Sigmoid colon (tissue), 4 donors: Measurements from ENCODE around the gene CCDC85C.

ENCODE experiments used
- EP300 ChIP-seq, 4 donors: sonication (generic); formaldehyde crosslinking; IDR thresholded peaks; one replicate each; pipeline ENCODE4 v1.6.1; 2017; ENCODE audit warnings: antibody characterized with exemption in 4 of 4
- POLR2A ChIP-seq, 2 donors: fragments of 450-650 bp; IDR thresholded peaks; one replicate each; pipeline ENCODE4 v1.6.1; 2016; ENCODE audit warnings: antibody characterized with exemption in 2 of 2, mild to moderate bottlenecking in 2 of 2, moderate library complexity in 2 of 2
- POLR2AphosphoS5 ChIP-seq, 4 donors: sonication (generic); formaldehyde crosslinking; IDR thresholded peaks; one replicate each; pipeline ENCODE4 v1.6.1; 2017; ENCODE audit warnings: antibody characterized with exemption in 4 of 4
- TF ChIP-seq, protein P1 (sequence below), 4 experiments: fragments of 450-650 bp in 3 of 4; fragments of 200-600 bp in 1 of 4; IDR thresholded peaks; one replicate each; pipeline ENCODE4 v1.5.1; 2016 to 2019; ENCODE audit warnings: antibody characterized with exemption in 4 of 4, mild to moderate bottlenecking in 3 of 4, moderate library complexity in 2 of 4

DNA sequence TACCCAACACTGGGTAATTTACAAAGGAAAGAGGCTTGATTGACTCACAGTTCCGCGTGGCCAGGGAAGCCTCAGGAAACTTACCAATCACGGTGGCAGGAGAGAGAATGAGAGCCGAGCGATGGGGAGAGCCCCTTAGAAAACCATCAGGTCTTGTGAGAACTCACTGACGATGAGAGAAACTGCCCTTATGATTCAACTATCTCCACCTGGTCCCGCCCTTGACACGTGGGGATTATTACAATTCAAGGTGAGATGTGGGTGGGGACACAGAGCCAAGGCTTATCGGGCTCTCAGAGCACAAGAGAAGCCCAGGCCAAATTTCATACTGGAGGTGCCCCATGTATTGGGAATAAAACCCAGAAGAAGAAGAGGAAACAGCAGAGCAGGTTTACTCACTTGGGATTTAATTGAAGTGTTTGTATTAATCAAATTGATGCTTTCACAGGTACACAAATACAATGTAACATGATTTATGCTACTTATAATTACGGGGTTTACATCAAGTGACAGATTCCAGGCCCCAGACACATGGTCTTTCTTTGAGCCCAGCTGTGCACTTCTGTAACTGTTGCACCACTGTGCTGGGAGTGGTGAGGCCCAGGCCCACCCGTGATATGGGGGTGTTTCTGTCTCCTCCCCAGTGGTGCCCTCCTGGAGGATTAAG, 8.2 kb upstream of the CCDC85C start:
- TF ChIP-seq POLR2AphosphoS5 (IDR thresholded peaks at IDR 0.05), result no peak
- TF ChIP-seq, protein P1, sequence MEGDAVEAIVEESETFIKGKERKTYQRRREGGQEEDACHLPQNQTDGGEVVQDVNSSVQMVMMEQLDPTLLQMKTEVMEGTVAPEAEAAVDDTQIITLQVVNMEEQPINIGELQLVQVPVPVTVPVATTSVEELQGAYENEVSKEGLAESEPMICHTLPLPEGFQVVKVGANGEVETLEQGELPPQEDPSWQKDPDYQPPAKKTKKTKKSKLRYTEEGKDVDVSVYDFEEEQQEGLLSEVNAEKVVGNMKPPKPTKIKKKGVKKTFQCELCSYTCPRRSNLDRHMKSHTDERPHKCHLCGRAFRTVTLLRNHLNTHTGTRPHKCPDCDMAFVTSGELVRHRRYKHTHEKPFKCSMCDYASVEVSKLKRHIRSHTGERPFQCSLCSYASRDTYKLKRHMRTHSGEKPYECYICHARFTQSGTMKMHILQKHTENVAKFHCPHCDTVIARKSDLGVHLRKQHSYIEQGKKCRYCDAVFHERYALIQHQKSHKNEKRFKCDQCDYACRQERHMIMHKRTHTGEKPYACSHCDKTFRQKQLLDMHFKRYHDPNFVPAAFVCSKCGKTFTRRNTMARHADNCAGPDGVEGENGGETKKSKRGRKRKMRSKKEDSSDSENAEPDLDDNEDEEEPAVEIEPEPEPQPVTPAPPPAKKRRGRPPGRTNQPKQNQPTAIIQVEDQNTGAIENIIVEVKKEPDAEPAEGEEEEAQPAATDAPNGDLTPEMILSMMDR (IDR thresholded peaks at IDR 0.05), result no peak
- no peak for TF ChIP-seq POLR2A (IDR thresholded peaks at IDR 0.05)
- TF ChIP-seq EP300 (IDR thresholded peaks at IDR 0.05), result no peak
